Upper lobe of right lung (tissue), 1 donor: ENCODE results near the gene CKAP2L. TPM values are rescaled to one million over a fixed set of nuclear protein-coding genes. Genes with fewer than 3 reads are reported as not detected.

Experiments
- ATAC-seq: fragments of 200-7000 bp; cut with Tn5 transposase; one replicate; pipeline ENCODE4 v1.9.1; 2020; ENCODE audit warnings: mild to moderate bottlenecking, moderate library complexity
- DNase-seq: peaks from one replicate; pipeline ENCODE4 v3.0.0-alpha.2; 2020
- H3K27ac ChIP-seq: fragments of 200-600 bp; one replicate; pipeline ENCODE4 v1.8.0; 2022
- H3K27me3 ChIP-seq: fragments of 200-600 bp; one replicate; pipeline ENCODE4 v1.8.0; 2022; ENCODE audit warnings: mild to moderate bottlenecking
- H3K36me3 ChIP-seq: fragments of 200-600 bp; one replicate; pipeline ENCODE4 v1.8.0; 2022
- H3K4me1 ChIP-seq: fragments of 200-600 bp; one replicate; pipeline ENCODE4 v1.8.0; 2022
- H3K4me3 ChIP-seq: fragments of 200-600 bp; one replicate; pipeline ENCODE4 v1.8.0; 2022; ENCODE audit warnings: mild to moderate bottlenecking
- H3K9me3 ChIP-seq: fragments of 200-600 bp; one replicate; pipeline ENCODE4 v1.8.0; 2022
- intact Hi-C: fragments of 100-400 bp; cut with DNase I; formaldehyde crosslinking; loops from one replicate; pipeline ENCODE4 v1.11.0; 2022
- total RNA-seq: library from RNA; stranded (reverse); fragmentation: NEBNext Ultra II Directional; extraction: Animal tissue kit (Norgen Biotek cat#: 25700); gene quantifications from one replicate; pipeline ENCODE4 v1.2.1, GENCODE V29; 2021
- TF ChIP-seq, protein P1 (sequence below): fragments of 200-600 bp; IDR thresholded peaks from one replicate; pipeline ENCODE4 v1.8.0; 2022; ENCODE audit warnings: antibody characterized with exemption
- donor health status: DM: no; HTN: yes; CAD: no; lungs with severe emphysema.

Gene CKAP2L
- total RNA-seq, 1 donor from 2014 or later: 0.46 TPM

DNA sequence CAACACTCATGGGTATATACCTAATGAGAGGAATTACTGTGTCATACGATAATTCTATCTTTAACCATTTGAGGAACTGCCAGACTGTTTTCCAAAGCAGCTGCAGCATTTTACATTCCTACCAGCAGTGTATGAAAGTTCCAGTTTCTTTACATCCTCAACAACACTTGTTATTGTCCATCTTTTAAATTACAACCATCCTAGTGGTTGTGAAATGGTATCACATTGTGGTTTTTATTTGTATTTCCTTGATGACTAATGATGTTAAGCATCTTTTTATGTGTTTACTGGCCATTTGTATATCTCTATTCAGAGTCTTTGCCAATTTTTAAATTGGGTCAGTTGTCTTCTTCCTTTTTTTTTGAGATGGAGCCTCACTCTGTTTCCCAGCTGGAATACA, 4.0 kb upstream of the CKAP2L start:
- no peak for DNase-seq
- Histone ChIP-seq H3K27ac (no peak overlapping the region), H3K9me3 (no peaks in the 10 kb centered on the region), H3K27me3 (no peaks in the 10 kb centered on the region), H3K4me3 (no peak overlapping the region), H3K4me1 (peaks cover 10% of the 10 kb centered on the region), H3K36me3 (no peaks in the 10 kb centered on the region)
- no peak for ATAC-seq
- TF ChIP-seq, protein P1, sequence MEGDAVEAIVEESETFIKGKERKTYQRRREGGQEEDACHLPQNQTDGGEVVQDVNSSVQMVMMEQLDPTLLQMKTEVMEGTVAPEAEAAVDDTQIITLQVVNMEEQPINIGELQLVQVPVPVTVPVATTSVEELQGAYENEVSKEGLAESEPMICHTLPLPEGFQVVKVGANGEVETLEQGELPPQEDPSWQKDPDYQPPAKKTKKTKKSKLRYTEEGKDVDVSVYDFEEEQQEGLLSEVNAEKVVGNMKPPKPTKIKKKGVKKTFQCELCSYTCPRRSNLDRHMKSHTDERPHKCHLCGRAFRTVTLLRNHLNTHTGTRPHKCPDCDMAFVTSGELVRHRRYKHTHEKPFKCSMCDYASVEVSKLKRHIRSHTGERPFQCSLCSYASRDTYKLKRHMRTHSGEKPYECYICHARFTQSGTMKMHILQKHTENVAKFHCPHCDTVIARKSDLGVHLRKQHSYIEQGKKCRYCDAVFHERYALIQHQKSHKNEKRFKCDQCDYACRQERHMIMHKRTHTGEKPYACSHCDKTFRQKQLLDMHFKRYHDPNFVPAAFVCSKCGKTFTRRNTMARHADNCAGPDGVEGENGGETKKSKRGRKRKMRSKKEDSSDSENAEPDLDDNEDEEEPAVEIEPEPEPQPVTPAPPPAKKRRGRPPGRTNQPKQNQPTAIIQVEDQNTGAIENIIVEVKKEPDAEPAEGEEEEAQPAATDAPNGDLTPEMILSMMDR: no peak
- intact Hi-C loops: no loop called here

GRCh38 chr2:112767693-112768330, 3.4 kb upstream of the CKAP2L start:
- Histone ChIP-seq H3K27ac (no peak overlapping the region), H3K4me3 (peak overlapping the region; percentile 29), H3K9me3 (no peaks in the 10 kb centered on the region), H3K27me3 (no peaks in the 10 kb centered on the region), H3K36me3 (no peaks in the 10 kb centered on the region), H3K4me1 (peaks cover 10% of the 10 kb centered on the region)
- TF ChIP-seq, protein P1: no peak
- intact Hi-C loops: no loop called here
- ATAC-seq (no peak), DNase-seq (no peak)

- H3K4me1 ChIP-seq: peaks cover 10% of the 10 kb centered on the region
- DNase-seq: no peak
- ATAC-seq: no peak
- peak overlapping the region; percentile 78 for H3K4me3 ChIP-seq
- TF ChIP-seq, protein P1: no peak
- intact Hi-C loops: no loop called here
- H3K27me3 ChIP-seq: no peaks in the 10 kb centered on the region
- no peaks in the 10 kb centered on the region for H3K36me3 ChIP-seq
- H3K27ac ChIP-seq: no peak overlapping the region
- no peaks in the 10 kb centered on the region for H3K9me3 ChIP-seq
These were observed 842 bp upstream of the CKAP2L start for GRCh38 chr2:112765251-112765650.

GRCh38 chr2:112762276-112762675, 2.1 kb downstream of the CKAP2L start:
- H3K9me3 ChIP-seq: no peaks in the 10 kb centered on the region
- H3K4me1 ChIP-seq: peaks cover 5% of the 10 kb centered on the region
- H3K27ac ChIP-seq: no peak overlapping the region
- no peaks in the 10 kb centered on the region for H3K36me3 ChIP-seq
- H3K4me3 ChIP-seq: no peak overlapping the region
- H3K27me3 ChIP-seq: no peaks in the 10 kb centered on the region
- ATAC-seq: no peak
- TF ChIP-seq, protein P1: no peak
- DNase-seq: no peak
- intact Hi-C loops: no loop called here

DNA sequence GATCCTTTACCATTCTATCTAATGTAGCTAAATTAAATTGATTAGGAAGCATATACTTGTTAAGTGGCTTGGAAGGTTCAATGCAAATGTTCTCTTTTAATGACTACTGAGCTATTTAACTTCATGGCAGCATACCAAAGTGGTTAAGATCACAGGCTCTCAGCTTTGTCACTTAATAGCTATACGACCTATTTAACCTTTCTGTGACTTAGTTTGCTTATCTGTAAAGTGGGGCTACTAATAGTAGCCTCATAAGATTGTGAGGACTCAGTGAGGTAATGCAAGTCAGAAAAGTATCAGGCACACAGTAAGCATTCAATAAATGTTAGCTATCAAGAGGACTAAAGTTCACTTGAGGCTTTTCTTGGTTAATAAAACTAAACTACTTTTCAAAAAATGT, 4.3 kb downstream of the CKAP2L start:
- Histone ChIP-seq H3K4me3 (no peak overlapping the region), H3K36me3 (no peaks in the 10 kb centered on the region), H3K4me1 (peaks cover 5% of the 10 kb centered on the region), H3K27me3 (no peaks in the 10 kb centered on the region), H3K9me3 (no peaks in the 10 kb centered on the region), H3K27ac (no peak overlapping the region)
- intact Hi-C loops: no loop called here
- TF ChIP-seq, protein P1: no peak
- DNase-seq: no peak
- no peak for ATAC-seq

DNA sequence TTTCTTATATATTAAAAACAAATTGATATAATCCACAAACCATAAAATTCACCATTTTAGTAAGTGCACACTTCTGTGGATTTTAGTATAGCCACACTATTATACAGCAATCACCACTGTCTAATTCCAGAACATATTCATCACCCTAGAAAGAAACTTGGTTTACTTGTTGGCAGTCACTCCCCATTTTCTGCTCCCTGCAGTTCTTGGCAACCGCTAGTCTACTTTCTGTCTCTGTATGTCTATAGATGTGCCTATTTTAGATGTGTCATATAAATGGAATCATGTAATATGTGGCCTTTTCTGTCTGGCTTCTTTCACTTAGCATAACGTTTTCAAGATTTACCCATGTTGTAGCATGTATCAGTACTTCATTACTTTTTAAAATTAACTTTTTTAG, 5.7 kb downstream of the CKAP2L start:
- DNase-seq (no peak), ATAC-seq (no peak)
- H3K36me3 ChIP-seq: no peaks in the 10 kb centered on the region
- no peak overlapping the region for H3K4me3 ChIP-seq
- intact Hi-C loops: no loop called here
- H3K9me3 ChIP-seq: no peaks in the 10 kb centered on the region
- no peaks in the 10 kb centered on the region for H3K27me3 ChIP-seq
- no peak overlapping the region for H3K27ac ChIP-seq
- H3K4me1 ChIP-seq: no peaks in the 10 kb centered on the region
- TF ChIP-seq, protein P1: no peak
